Panc1 (cell line): Measurements from ENCODE around the gene NR0B2. TPM values are rescaled to one million over a fixed set of nuclear protein-coding genes. Genes with fewer than 3 reads are reported as not detected.
A peak's percentile ranks its signal among the peaks of the same experiment; 100 is the strongest.

ENCODE experiments used
- ATAC-seq: fragments of 200-7000 bp; cut with Tn5 transposase; 2 replicates; pipeline ENCODE4 v1.9.1; 2020; ENCODE audit warnings: mild to moderate bottlenecking, moderate library complexity
- BruUV-seq: library from RNA; stranded (reverse); fragments of 400-500 nt; replicated peaks from 2 replicates; lab custom pipeline; 2021; lab: Mats Ljungman, UMichigan
- CTCF ChIA-PET: fragments of 300-600 bp; sonication (Branson Sonifier 250); formaldehyde crosslinking; loops from one replicate; lab custom pipeline; 2022; ENCODE audit warnings: antibody characterized with exemption; lab: Charles Lee
- POLR2A ChIA-PET: fragments of 300-600 bp; sonication (Branson Sonifier 250); formaldehyde crosslinking; loops from one replicate; lab custom pipeline; 2022; ENCODE audit warnings: antibody characterized with exemption; lab: Charles Lee
- DNase-seq: peaks from one replicate; pipeline ENCODE4 v3.0.0-alpha.2; 2010; ENCODE audit warnings: low read depth, low spot score
- H3K27ac ChIP-seq: 2 replicates; pipeline ENCODE4 v1.5.1; 2011; ENCODE audit warnings: mild to moderate bottlenecking, low read length, inconsistent platforms
- H3K27me3 ChIP-seq: fragments of 200-500 bp; sonication (Bioruptor generic); 2 replicates; pipeline ENCODE4 v1.6.0; 2014; ENCODE audit warnings: low read length, inconsistent platforms; ENCODE audit not compliant: control insufficient read depth, insufficient read depth
- H3K36me3 ChIP-seq: fragments of 200-500 bp; sonication (Bioruptor generic); 2 replicates; pipeline ENCODE4 v1.5.1; 2014; ENCODE audit warnings: inconsistent platforms, mild to moderate bottlenecking, low read length, moderate library complexity; ENCODE audit not compliant: control insufficient read depth, insufficient read depth
- H3K4me1 ChIP-seq: 2 replicates; pipeline ENCODE4 v1.5.1; 2011; ENCODE audit warnings: inconsistent platforms, mild to moderate bottlenecking, low read length, moderate library complexity; ENCODE audit not compliant: control insufficient read depth, insufficient read depth
- H3K4me3 ChIP-seq, 2 experiments: 2 replicates each; pipeline ENCODE4 v1.5.1; 2011 to 2012; ENCODE audit warnings: low read depth in 2 of 2, low read length in 2 of 2, mild to moderate bottlenecking in 2 of 2, inconsistent platforms in 1 of 2, moderate library complexity in 1 of 2
- H3K9me3 ChIP-seq: fragments of 200-500 bp; sonication (Bioruptor generic); 2 replicates; pipeline ENCODE4 v1.5.1; 2014; ENCODE audit warnings: low read depth, mild to moderate bottlenecking, inconsistent platforms, low read length, moderate library complexity; ENCODE audit not compliant: control insufficient read depth, insufficient read depth
- POLR2AphosphoS5 ChIP-seq: IDR thresholded peaks from 2 replicates; pipeline ENCODE4 v1.6.1; 2012; ENCODE audit warnings: mild to moderate bottlenecking, low read depth, low read length, moderate library complexity
- SIN3A ChIP-seq: IDR thresholded peaks from 2 replicates; pipeline ENCODE4 v1.6.1; 2012; ENCODE audit warnings: low read depth, mild to moderate bottlenecking, low read length, moderate library complexity, borderline replicate concordance; ENCODE audit not compliant: insufficient read depth
- in situ Hi-C: cut with HindIII; loops from 2 replicates; pipeline ENCODE4 v1.10.0; 2016; ENCODE audit warnings: low sequenced_read_pairs, low pct_unique_long_range_greater_than_20kb
- intact Hi-C: fragments of 100-400 bp; cut with micrococcal nuclease; formaldehyde crosslinking; loops from one replicate; pipeline ENCODE4 v1.10.0; 2022; ENCODE audit not compliant: unreplicated experiment
- total RNA-seq: library from RNA; stranded (reverse); gene quantifications from one replicate; pipeline ENCODE4 v1.2.1, GENCODE V29; 2021; ENCODE audit not compliant: unreplicated experiment
- TF ChIP-seq, protein P1 (sequence below): fragments of 450-650 bp; IDR thresholded peaks from 2 replicates; pipeline ENCODE4 v1.5.1; 2017; ENCODE audit warnings: mild to moderate bottlenecking
- TF ChIP-seq, protein P2 (sequence below), 2 experiments: IDR thresholded peaks; 2 replicates each; pipeline ENCODE4 v1.6.1; 2011 to 2012; ENCODE audit warnings: low read depth in 2 of 2, control low read depth in 1 of 2, low read length in 1 of 2, mild to moderate bottlenecking in 1 of 2, moderate library complexity in 1 of 2; ENCODE audit not compliant: insufficient read depth in 1 of 2

Gene NR0B2
- total RNA-seq, 1 experiment from 2014 or later: 5.2 TPM

DNA sequence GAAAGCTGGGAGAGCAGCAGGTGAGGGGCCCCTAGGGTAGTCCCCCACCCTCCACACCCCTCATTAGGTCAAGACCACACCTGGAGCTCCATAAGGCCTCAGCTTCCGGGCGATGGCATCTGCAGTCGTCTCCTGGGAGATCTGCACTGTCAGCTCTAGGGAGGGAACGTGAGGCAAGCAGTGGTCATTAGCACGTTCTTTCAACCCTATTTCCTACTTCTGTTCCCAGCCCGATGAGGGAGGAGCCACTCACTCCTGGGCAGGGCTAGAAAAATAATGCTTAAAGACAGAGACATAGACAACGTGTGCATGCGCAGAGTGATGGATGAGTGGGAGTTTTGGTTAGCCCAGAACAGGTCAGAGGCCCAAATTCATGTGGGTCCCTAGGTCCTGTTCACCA, 36.8 kb upstream of the NR0B2 start:
- Histone ChIP-seq H3K36me3 (no peaks in the 10 kb centered on the region), H3K27ac (no peak overlapping the region), H3K4me3 (no peak overlapping the region), H3K27me3 (no peaks in the 10 kb centered on the region), H3K9me3 (no peaks in the 10 kb centered on the region), H3K4me1 (peaks cover 7% of the 10 kb centered on the region; the same call in 1 of the 2 replicates)
- ATAC-seq (peak; percentile 18; the same call in 1 of the 2 replicates), DNase-seq (no peak)
- POLR2A ChIA-PET: interaction anchor here (0.6 kb wide), 2 partner anchors 227 to 351 kb away, joined by 3 to 4 read pairs; no protein-coding TSS in a partner anchor
- intact Hi-C loops: no loop called here
- CTCF ChIA-PET: interaction anchor here (1.1 kb wide), 1 partner anchor 47 kb away, joined by 7 read pairs; no protein-coding TSS in a partner anchor
- TF ChIP-seq, protein P1, sequence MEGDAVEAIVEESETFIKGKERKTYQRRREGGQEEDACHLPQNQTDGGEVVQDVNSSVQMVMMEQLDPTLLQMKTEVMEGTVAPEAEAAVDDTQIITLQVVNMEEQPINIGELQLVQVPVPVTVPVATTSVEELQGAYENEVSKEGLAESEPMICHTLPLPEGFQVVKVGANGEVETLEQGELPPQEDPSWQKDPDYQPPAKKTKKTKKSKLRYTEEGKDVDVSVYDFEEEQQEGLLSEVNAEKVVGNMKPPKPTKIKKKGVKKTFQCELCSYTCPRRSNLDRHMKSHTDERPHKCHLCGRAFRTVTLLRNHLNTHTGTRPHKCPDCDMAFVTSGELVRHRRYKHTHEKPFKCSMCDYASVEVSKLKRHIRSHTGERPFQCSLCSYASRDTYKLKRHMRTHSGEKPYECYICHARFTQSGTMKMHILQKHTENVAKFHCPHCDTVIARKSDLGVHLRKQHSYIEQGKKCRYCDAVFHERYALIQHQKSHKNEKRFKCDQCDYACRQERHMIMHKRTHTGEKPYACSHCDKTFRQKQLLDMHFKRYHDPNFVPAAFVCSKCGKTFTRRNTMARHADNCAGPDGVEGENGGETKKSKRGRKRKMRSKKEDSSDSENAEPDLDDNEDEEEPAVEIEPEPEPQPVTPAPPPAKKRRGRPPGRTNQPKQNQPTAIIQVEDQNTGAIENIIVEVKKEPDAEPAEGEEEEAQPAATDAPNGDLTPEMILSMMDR: no peak
- TF ChIP-seq SIN3A (no peak), POLR2AphosphoS5 (no peak)
- TF ChIP-seq, protein P2, sequence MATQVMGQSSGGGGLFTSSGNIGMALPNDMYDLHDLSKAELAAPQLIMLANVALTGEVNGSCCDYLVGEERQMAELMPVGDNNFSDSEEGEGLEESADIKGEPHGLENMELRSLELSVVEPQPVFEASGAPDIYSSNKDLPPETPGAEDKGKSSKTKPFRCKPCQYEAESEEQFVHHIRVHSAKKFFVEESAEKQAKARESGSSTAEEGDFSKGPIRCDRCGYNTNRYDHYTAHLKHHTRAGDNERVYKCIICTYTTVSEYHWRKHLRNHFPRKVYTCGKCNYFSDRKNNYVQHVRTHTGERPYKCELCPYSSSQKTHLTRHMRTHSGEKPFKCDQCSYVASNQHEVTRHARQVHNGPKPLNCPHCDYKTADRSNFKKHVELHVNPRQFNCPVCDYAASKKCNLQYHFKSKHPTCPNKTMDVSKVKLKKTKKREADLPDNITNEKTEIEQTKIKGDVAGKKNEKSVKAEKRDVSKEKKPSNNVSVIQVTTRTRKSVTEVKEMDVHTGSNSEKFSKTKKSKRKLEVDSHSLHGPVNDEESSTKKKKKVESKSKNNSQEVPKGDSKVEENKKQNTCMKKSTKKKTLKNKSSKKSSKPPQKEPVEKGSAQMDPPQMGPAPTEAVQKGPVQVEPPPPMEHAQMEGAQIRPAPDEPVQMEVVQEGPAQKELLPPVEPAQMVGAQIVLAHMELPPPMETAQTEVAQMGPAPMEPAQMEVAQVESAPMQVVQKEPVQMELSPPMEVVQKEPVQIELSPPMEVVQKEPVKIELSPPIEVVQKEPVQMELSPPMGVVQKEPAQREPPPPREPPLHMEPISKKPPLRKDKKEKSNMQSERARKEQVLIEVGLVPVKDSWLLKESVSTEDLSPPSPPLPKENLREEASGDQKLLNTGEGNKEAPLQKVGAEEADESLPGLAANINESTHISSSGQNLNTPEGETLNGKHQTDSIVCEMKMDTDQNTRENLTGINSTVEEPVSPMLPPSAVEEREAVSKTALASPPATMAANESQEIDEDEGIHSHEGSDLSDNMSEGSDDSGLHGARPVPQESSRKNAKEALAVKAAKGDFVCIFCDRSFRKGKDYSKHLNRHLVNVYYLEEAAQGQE (IDR thresholded peaks at IDR 0.05; ENCODE audit: insufficient read depth in 1 of 2, low read depth in 2 of 2, low read length in 1 of 2): no peak
- no TSS peak for BruUV-seq
- in situ Hi-C loops: no loop called here

DNA sequence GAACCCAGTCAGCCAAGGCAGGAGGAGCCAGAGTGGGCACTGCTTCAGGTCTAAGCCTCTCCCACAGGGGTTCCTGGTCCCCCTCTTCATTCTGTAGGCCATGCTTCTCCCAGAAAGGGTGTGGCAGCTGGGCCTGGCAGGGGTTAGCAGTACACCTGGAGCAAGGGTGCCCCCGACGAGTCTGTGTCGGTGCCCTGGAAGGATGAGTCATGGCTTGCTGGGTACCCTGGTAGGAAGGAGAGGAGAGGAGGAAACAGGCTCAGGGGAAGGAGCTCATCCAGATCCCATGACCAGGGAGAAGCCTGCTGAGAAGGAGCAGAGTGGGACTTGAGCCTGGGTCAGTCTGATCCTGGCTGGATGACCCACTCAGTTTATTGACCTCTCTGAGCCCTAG, 36.1 kb upstream of the NR0B2 start:
- POLR2A ChIA-PET: interaction anchor here (0.6 kb wide), 2 partner anchors 228 to 352 kb away, joined by 3 to 4 read pairs; no protein-coding TSS in a partner anchor
- Histone ChIP-seq H3K9me3 (no peaks in the 10 kb centered on the region), H3K4me3 (no peak overlapping the region), H3K36me3 (peaks cover 5% of the 10 kb centered on the region; the same call in 1 of the 2 replicates), H3K27me3 (no peaks in the 10 kb centered on the region), H3K27ac (no peak overlapping the region), H3K4me1 (peaks cover 9% of the 10 kb centered on the region; the same call in 1 of the 2 replicates)
- in situ Hi-C loops: no loop called here
- DNase-seq: no peak
- CTCF ChIA-PET: interaction anchor here (1.1 kb wide), 1 partner anchor 48 kb away, joined by 7 read pairs; no protein-coding TSS in a partner anchor
- TF ChIP-seq, protein P1: no peak
- TF ChIP-seq, protein P2 (IDR thresholded peaks at IDR 0.05; ENCODE audit: insufficient read depth in 1 of 2, low read depth in 2 of 2, low read length in 1 of 2): no peak
- no peak for TF ChIP-seq POLR2AphosphoS5
- intact Hi-C loops: no loop called here
- BruUV-seq: no TSS peak
- ATAC-seq: peak; percentile 50
